ENCODE results near the gene DNAI1.

DNA sequence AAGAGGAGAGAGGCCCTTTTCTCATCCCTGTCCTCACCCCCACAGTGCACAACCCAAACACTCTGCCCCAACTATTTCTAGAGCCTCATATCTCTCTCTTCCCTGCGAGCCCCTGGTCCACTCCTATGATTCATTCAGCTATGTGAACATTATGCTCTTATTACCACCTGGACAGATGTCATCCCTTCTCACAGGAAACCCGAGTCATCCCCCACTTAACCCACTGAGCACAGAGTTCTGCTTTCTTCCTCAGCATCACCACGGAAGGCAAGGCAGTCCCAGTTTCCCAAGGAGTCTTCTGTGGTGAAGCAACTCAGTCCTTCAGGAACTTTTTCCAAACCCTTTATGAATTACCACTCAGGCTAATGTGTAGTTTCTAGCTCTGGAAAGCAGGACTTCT lies 1.3 kb downstream of the DNAI1 start:
- TF ChIP-seq CTCF (conservative IDR thresholded peaks at IDR 0.05) (no peak), ZFX (IDR thresholded peaks at IDR 0.05) (no peak)

All from C4-2B (cell line).